CD1c-positive myeloid dendritic cell (primary cell): ENCODE data around the gene TTC39A.
A peak's percentile ranks its signal among the peaks of the same experiment; 100 is the strongest.

Experiments used
- DNase-seq: peaks from one replicate; pipeline ENCODE4 v3.0.0-alpha.2; 2016; ENCODE audit errors: extremely low spot score

The TTC39A gene

GRCh38 chr1:51314974-51315373, 15.4 kb downstream of the TTC39A start:
- no peak for DNase-seq

DNA sequence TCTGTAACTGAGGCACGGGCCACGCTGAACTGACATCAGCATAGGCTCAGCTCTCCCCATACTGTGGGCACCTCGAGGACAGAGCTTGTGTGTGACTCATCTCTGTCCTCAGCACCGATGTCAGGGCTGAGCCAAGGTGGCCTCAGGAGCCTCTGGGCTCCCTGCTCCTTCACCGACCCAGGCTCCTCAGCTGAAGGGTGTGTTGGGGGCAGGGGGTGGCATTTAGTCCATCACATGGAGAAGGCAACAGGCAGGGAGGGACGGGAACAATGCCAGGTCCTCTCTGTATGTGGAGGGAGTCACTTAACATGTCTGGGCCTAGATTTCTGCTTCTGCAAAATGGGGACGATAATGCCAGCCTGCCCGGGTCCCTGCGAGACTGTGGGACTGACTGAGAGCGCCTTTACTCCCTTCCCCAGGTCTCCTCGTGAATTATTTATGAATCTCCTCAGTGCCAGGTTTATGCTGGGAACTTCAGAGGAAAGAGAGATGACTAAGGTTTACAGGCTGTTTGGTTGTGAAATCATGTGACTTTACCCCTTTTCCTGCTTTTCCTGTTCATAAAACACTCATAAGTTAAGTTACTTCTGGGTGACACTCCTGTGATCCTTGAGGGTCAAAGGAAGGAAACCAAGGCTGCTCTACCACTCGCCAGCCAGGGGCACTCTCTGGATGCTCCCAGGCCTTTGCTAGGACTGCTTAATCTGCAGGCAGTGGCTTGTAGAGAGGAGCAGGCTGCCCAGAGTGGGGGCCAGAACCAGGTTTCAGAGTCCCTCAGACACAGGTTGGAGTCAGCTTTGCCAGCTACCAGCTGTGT, 16.2 kb downstream of the TTC39A start:
- no peak for DNase-seq

- DNase-seq, result no peak
These were observed 17.0 kb downstream of the TTC39A start for GRCh38 chr1:51313268-51313852.

DNA sequence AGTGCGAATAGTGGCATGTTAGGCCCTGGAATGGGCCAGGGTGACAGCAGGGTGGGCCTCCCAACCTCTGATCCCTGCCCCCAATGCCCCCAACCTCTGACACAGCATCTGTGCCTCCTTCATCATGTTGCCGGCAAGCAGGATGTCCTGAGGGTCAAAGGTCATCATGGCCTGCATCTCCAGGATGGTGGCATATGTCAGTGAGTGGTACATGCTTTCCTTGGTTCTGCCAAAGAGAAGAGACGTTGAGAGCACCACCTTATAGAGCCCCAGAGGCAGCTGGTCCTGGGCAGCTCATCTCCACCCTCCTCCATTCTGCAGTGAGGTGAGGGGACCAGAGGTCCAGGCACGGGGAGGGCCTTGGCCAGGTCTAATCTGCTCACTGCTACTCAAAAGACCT, 17.6 kb downstream of the TTC39A start:
- no peak for DNase-seq

DNA sequence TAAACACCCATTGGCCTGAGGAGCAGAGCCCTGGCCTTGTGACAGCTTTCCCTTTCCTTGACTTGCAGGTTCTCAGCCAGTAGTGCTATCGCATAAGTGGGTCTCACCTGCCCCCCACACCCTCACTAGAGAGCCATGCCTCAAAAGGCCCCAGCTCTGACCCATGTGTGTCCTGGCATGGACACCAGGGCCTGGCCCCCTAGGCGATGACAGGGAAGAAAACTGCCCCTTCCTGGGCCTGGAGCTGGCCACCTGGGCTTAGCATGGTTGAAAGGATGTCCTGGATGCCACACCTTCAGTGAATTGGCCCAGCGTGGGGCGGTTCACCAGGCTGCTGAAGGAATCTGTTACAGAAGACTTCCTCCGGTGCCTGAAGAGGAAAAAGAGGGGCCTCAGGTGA, 18.5 kb downstream of the TTC39A start:
- DNase-seq, result no peak

DNA sequence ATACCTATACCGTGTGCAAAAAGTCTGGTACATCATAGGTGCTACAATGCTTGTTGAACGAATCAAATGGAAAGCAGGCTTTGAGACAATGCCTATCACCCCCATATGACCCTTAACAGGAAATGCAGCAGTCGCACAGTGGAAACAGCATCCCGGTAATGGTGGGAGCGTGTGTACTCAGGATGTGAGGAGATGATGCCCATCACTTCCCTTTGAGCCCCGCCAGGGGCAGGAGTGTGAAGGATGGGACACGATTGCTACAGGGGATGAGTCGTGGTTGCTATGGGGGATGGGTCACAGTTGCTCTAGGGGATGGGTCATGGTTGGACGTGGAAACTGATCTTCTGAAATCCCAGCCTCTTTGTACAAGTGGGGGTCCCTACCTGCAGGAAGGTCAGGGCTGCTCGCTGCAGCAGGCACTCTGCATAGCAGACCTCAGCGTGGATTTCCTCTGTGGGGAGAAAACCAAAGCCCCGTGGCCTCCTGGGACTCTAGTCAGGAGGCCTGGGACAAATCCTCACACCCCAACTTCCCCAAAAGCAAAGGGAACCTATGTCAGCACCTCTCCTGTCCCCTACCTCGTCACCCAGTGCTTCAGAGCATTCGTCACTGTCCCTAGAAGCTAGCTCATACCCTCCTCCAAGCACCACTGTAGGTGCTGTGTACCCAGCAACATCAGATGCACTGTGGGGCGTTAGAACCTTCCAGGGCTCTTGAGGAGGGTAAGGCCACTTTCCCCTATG, 19.3 kb downstream of the TTC39A start:
- DNase-seq, result no peak

DNA sequence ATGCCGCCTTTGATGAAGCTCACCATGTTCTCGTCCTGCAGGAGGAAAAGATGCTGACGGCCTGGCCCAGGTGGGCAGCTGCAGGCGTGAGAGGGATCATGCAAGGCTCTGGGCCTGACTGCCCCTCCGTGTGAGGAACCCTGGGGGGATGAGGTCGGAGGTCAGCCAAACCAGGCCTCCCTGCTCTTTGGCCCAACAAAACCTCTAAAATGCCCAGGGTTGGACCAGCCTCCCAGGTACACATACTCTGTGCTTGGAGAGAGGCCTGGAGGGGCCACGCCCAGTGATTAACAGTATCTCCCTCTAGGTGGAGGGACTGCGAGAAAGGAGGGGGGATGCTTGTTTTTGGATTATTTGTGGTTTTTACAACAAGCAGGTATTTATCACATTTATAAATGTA, 21.1 kb downstream of the TTC39A start:
- no peak for DNase-seq

GRCh38 chr1:51308636-51309035, 21.7 kb downstream of the TTC39A start:
- DNase-seq, result no peak

DNA sequence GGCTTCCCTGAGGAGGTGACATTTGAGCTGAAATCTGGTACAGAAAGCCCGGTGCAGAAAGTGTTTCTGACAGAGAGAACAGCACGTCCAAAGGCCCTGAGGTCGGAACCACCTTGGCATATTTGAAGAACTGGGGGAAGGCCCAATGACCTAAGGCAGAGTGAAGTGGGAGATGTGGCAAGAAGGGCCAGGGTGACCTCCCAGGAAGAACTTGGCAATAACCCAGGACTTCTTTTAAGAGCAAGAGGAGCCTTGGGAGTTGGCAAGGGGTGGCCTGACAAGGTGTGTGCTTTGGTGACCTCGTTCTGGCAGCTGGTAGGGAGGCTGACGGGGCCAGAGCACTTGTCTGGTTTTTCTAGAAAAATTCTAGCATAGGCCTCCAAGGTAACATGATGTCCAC, 23.4 kb downstream of the TTC39A start:
- DNase-seq, result no peak

- DNase-seq, result no peak
These were observed 25.0 kb downstream of the TTC39A start for GRCh38 chr1:51305371-51305823.

- no peak for DNase-seq
These were observed 26.0 kb downstream of the TTC39A start for GRCh38 chr1:51304360-51304759.

DNA sequence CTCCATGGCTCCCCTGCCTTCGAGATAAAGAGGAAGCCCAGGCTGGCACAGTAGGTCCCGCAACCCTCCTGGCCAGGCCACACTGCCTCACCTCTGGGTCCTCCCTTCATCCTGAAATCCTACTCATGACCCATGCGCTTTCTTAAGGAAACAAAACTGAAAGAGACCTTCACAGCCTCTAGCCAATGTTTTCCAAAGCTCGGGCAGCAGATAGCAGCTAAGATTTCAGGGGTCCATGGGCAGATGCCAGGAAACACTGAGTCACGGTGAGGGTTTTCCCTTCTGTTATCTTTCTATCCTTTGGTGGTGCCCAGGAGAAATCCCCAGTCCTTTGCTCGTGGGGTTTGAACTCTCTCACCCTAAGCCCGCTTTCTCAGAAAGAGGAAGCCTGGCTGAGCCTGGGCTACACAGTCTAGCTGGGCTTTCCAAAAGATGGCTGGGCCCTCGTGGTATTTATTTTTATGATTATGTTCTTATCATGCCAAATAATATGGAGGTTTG, 26.6 kb downstream of the TTC39A start:
- DNase-seq, result peak; percentile 47

DNA sequence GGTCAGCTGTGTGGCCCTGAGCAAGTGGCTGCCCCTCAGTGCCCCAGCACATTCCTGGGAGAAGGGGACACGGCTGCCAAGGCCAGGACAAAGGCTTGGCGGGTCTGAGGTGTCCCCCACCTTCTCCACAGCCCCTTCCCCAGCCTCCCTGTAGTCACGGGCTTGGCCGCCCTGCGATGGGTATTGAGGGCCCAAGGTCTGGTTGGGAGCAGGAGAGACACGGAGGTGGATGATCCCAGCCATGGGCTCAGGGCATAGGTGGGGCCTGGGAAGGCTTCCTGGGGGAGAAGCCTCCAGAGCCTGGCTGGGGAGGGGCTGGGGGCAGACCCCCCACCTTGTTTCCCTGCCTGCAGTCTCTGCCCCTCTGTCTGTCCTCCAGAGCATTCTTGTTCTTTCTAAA, 27.0 kb downstream of the TTC39A start:
- no peak for DNase-seq

DNA sequence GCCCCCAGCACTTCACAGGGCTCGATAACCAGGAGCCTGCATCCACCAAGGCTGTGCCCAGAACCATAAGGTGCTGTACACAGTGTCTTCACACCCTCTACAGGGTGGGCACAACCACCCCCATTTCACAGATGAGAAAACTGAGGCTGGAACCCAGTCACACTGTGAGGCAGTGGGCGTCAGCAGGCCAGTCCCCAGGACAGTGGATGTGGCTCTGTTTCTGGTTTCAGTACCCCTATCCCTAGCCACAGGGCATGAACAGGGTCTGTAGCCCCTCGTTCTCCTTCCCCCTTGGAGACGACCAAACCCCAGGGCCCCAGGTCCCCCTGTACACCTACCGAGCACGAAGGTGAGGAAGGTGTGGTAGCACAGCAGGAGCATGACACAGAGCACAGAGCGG, 27.6 kb downstream of the TTC39A start:
- DNase-seq, result no peak

GRCh38 chr1:51302270-51302669, 28.1 kb downstream of the TTC39A start:
- no peak for DNase-seq

DNA sequence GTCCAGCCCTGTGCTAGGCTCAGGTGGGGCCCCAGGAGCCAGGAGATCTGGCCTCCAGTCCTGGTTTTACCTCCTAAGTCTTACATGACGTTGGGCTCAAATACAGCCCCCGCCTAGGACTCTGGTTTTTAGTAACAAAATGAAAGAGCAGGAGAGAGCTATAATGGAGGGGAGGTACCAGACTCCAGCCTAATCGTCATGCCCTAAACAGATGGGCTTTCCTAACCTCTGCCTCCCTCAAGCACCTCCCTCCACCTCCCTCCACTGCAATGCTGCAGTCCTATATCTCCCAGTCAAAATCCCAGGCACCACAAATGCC, 28.6 kb downstream of the TTC39A start:
- DNase-seq, result no peak

DNA sequence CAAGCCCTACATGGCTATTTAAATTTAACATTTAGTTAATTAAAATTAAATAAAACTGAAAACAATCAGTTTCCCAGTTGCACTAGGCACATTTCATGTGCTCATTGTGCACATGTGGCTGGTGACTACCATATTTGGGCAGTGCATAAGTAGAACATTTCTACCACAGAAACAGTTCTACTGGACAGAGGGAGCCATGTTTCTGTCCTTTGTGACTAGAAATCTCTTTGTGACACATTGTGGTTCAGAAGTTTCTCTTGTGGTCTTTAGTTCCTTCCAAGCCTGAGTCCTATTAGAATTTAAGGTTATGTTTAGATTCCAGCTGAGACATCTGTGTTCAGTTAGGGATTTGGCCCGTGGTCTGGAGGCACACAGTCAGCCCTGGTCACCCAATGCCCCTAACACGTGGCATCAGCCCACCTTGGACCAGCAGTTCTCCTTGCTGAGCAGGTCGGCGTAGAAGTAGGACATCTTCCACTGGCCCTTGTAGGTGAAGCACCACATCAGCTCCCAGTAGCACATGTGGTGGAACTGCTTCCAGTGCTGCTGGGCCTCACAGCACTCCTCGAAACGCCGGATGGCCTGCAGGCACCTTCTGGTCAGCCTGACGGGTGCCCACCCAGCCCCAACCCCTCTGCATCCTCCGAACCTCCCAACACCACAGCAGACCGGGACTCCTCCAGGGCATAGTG, 29.1 kb downstream of the TTC39A start:
- no peak for DNase-seq

- no peak for DNase-seq
These were observed 30.2 kb downstream of the TTC39A start for GRCh38 chr1:51299981-51300670.

- no peak for DNase-seq
These were observed 31.0 kb downstream of the TTC39A start for GRCh38 chr1:51299185-51299885.

- no peak for DNase-seq
These were observed 32.0 kb downstream of the TTC39A start for GRCh38 chr1:51298322-51298705.
